GM12891 (cell line): ENCODE results near the gene POLR3B.

Experiments used
- DNase-seq: peaks from one replicate; pipeline ENCODE4 v3.0.0; 2011; ENCODE audit warnings: low spot score; ENCODE audit not compliant: insufficient read length
- FAIRE-seq: peaks from 2 replicates; lab custom pipeline; 2011; peaks lifted over from hg19 to GRCh38; lab: Jason Lieb, UNC
- PAX5 ChIP-seq: IDR thresholded peaks from 2 replicates; pipeline ENCODE4 v1.6.1; 2011; ENCODE audit warnings: low read length, moderate library complexity, mild to moderate bottlenecking; ENCODE audit not compliant: insufficient read depth, severe bottlenecking
- POLR2A ChIP-seq: IDR thresholded peaks from 2 replicates; pipeline ENCODE4 v1.6.1; 2011; ENCODE audit warnings: low read depth, low read length, control low read depth
- POLR2AphosphoS5 ChIP-seq: IDR thresholded peaks from 2 replicates; pipeline ENCODE4 v1.6.1; 2011; ENCODE audit warnings: low read depth, low read length, control low read depth
- POU2F2 ChIP-seq: IDR thresholded peaks from 2 replicates; pipeline ENCODE4 v1.6.1; 2011; ENCODE audit warnings: low read depth, mild to moderate bottlenecking, control low read depth, low read length, moderate library complexity
- SPI1 ChIP-seq: IDR thresholded peaks from 2 replicates; pipeline ENCODE4 v1.6.1; 2011; ENCODE audit warnings: low read depth, low read length, control low read depth
- TAF1 ChIP-seq: IDR thresholded peaks from 2 replicates; pipeline ENCODE4 v1.6.1; 2011; ENCODE audit warnings: low read depth, low read length, control low read depth

POLR3B gene

GRCh38 chr12:106493531-106493930 is 136.0 kb downstream of the POLR3B start:
- TF ChIP-seq POLR2AphosphoS5: no peak
- TF ChIP-seq SPI1: no peak
- no peak for TF ChIP-seq PAX5
- no peak for FAIRE-seq
- DNase-seq: no peak

- no peak for TF ChIP-seq PAX5
- no peak for TF ChIP-seq POU2F2
- TF ChIP-seq POLR2A: no peak
- TF ChIP-seq TAF1: no peak
- no peak for TF ChIP-seq POLR2AphosphoS5
- no peak for TF ChIP-seq SPI1
- no peak for FAIRE-seq
- no peak for DNase-seq
These were observed 137.9 kb downstream of the POLR3B start for GRCh38 chr12:106495354-106495965.

- FAIRE-seq (no peak), DNase-seq (no peak)
- no peak for TF ChIP-seq TAF1
- TF ChIP-seq SPI1: no peak
- no peak for TF ChIP-seq POU2F2
- no peak for TF ChIP-seq POLR2AphosphoS5
- no peak for TF ChIP-seq PAX5
- no peak for TF ChIP-seq POLR2A
These were observed 140.5 kb downstream of the POLR3B start for GRCh38 chr12:106498056-106498455.

DNA sequence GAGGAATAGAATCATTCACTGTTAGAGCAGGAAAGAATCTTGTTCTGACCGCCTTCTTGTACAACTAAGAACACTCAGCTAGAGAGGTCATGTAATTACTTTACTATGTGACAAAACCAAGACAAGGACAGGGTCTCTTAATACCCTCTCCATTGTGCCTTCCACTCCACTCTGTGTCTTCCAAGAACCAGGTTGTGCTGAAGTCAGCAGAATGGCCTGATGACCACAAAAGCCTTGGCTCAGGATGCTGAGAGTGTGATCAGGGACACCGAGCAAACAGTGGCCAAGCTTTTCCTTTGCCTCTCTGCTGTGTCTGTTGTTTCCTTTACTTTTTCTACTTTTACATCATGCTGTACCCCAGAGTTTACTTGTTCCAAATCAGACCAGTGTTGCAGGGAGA is 142.1 kb downstream of the POLR3B start:
- FAIRE-seq (no peak), DNase-seq (no peak)
- no peak for TF ChIP-seq POU2F2
- TF ChIP-seq POLR2A: no peak
- no peak for TF ChIP-seq PAX5
- no peak for TF ChIP-seq TAF1
- no peak for TF ChIP-seq POLR2AphosphoS5
- TF ChIP-seq SPI1: no peak

- DNase-seq (no peak), FAIRE-seq (no peak)
- TF ChIP-seq SPI1: no peak
- no peak for TF ChIP-seq TAF1
- TF ChIP-seq POLR2A: no peak
- no peak for TF ChIP-seq PAX5
- no peak for TF ChIP-seq POLR2AphosphoS5
- no peak for TF ChIP-seq POU2F2
These were observed 149.1 kb downstream of the POLR3B start for GRCh38 chr12:106506691-106507090.

DNA sequence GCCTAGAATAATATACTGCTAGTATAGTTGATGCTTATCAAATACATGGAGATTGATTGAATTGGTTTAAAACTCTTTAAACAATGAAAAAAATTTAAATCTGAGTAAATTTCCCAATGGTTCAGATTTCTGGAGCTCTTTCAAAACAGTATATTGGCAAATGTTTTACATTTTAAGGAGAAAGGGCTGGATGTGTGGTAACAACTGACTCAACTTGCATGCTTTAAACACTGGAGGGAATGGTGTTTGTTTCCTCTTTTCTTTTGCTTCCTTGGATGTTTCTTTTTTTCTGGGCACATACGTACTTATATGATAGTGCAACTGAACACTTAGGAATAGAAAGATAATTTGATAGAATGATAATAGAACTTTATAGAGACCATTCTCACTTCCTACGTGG is 151.4 kb downstream of the POLR3B start:
- FAIRE-seq (no peak), DNase-seq (no peak)
- TF ChIP-seq POLR2A: no peak
- no peak for TF ChIP-seq POU2F2
- no peak for TF ChIP-seq SPI1
- no peak for TF ChIP-seq PAX5
- TF ChIP-seq POLR2AphosphoS5: no peak
- no peak for TF ChIP-seq TAF1

DNA sequence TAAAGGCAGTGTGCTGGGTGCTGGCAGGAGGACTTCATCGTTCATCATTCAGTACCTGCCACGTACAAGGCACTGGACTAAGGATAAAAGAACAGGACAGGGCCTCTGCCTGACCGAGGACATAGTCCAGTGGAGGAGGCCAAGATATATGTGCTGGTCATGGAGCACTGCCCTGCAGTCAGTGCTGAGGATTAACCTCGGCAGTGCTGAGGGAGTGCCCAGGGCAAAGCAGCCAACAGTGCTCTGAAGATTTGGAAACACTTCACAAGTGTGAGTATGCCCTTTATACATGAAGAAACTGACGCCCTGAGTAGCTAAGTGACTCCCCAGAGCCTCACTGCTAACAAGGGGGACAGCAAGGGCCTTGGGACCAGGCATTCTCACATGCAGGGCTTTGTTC is 153.8 kb downstream of the POLR3B start:
- no peak for FAIRE-seq
- no peak for DNase-seq
- TF ChIP-seq POU2F2: no peak
- no peak for TF ChIP-seq SPI1
- TF ChIP-seq POLR2AphosphoS5: no peak
- no peak for TF ChIP-seq TAF1
- TF ChIP-seq PAX5: no peak
- no peak for TF ChIP-seq POLR2A

- DNase-seq: no peak
- no peak for FAIRE-seq
- TF ChIP-seq TAF1 (no peak), PAX5 (no peak)
These were observed 159.8 kb downstream of the POLR3B start for GRCh38 chr12:106517314-106517713.

GRCh38 chr12:106519607-106520021 is 162.1 kb downstream of the POLR3B start:
- TF ChIP-seq TAF1 (no peak), POLR2AphosphoS5 (no peak), PAX5 (no peak), POU2F2 (no peak), POLR2A (no peak), SPI1 (no peak)
- no peak for FAIRE-seq
- no peak for DNase-seq

DNA sequence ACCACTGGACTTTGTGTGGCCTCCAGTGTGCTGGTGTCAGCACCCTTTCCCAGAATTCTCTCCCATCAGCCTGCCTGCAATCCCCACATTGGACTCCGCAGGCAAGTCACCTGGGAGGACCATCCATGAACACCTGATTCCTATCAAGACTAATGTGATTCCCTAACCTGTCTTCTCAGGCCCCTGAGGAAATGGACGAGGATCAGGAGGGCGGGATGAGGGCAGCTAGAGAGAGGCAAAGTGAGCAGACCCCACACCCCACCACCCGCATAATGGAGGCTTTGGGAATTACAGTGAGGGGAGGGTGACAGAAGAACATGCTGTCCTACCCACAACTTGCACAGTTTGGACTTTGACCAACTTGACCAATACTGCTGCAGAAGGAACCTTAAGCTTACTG is 164.4 kb downstream of the POLR3B start:
- DNase-seq: no peak
- FAIRE-seq: no peak
- TF ChIP-seq SPI1 (no peak), POU2F2 (no peak), TAF1 (no peak), POLR2AphosphoS5 (no peak), PAX5 (no peak), POLR2A (no peak)
